UCSD-AML1 (cell line): ENCODE data around the gene MSH3.
"Not testable (repeated sequence)": the region's sequence is repeated elsewhere in the genome, so short reads cannot be mapped to it uniquely, and the experiment has no call there.

Experiments
- DNase-seq: peaks from one replicate; lab custom pipeline; 2025; ENCODE audit not compliant: unreplicated experiment; lab: John Stamatoyannopoulos, UW

The MSH3 gene

DNA sequence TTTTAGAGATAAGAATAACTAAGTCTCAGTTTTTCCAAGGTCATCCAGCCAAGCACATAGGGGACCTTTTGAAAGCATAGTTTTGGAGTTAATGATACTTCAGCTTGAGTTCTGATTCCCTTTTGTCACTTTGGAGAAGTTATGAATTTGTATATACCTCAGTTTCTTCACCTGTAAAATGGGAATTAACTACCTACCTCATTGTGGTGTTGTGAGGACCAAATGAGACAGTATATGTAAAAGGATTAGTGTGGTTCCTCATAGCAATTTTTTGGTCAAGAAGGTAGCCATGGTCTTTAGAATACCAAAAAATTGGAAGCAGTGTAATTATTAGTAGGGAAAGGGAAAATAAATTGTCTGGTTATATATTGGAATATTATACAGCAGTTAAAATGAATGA, 98.0 kb downstream of the MSH3 start:
- DNase-seq, result no peak

DNA sequence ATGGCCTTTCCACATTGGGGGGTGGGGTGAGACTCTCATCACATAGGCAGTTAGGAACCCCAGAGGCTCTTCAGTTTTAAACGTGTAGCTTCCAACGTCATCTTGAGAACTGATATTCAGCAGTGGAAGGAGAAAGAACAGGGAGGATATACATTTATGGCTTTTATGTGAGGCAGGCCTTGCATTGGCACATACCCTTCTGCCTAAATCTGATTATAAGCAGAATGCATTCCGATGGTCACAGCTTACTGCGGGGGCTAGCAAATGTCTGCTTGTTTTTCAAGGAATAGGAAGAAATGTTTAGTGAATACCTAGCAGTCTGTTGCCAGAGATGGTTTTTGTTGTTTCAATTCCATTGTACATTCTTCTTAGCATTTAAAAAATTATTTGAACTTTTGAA, 99.3 kb downstream of the MSH3 start:
- DNase-seq, result no peak

GRCh38 chr5:80754900-80755299, 100.4 kb downstream of the MSH3 start:
- peak; percentile 58 for DNase-seq

DNA sequence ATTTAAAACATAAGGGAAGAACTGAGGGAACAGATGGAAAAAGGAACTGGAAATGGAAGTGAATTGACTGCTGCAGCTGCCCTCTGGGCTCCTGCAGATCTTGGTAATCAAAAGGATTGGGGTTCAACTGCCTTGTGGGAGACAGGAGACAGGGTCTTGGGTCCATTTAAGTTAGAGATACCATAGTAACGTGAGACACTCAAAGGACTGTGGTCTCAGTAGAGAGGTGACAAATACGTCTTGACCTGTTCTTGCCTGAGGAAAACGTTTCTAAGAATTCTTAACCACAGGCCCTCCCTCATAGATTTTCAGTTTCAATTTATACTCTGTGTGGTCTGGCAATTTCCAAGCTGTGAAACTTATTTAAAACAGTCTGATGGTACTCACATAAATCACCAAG, 101.2 kb downstream of the MSH3 start:
- no peak for DNase-seq

GRCh38 chr5:80756292-80756691, 101.8 kb downstream of the MSH3 start:
- DNase-seq, result no peak

GRCh38 chr5:80757290-80757689, 102.8 kb downstream of the MSH3 start:
- no peak for DNase-seq

DNA sequence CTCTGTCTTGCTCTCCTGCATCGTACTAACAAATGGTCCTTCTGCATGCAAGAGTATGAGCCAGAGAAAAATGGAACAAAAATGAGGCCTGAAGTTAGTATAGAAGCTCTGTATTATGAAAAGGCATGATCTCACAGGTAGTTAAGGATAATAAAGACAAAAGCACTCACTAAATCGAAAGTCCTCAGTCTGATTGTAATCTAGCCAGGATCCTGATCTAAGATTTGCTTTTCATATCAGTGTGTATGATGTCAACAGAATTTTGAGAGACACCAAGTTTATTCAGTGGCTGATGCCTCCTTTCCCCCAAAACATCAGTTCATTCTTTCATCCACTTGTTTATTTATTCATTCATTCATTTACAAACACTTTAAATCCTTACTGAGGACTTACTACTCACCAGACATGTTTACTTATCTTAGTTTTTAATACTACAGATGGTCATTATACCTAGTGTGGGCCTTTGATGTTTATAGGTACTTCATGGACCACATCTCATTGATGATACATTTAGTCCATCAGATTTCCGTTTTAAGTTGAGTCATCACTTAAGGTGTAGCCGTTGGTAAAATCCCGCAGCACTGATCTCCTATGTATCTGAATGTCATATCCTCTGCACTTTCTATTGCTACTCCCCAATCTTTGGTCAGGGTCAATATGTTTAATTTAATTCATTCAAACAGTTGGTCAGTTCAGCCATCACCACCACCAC, 105.6 kb downstream of the MSH3 start:
- DNase-seq, result no peak

DNA sequence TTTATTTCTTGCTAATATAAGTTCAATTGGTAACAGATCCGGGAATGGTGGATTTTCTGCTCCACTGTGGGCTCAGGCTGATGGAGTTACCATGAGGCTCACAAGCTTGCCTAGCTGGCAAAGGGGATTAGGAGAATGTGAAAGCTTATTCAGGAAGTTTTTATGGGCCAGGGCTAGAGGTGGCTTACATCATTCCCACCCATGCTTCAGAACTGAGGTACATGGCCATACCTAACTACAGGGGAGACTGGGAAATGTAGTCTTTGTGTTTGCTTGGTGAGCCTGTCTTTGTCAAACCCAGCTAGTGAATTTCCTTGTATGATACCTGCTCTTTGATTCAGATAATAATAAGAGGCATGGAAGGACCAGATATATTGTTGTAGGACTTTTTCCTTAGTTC, 106.2 kb downstream of the MSH3 start:
- DNase-seq, result no peak

DNA sequence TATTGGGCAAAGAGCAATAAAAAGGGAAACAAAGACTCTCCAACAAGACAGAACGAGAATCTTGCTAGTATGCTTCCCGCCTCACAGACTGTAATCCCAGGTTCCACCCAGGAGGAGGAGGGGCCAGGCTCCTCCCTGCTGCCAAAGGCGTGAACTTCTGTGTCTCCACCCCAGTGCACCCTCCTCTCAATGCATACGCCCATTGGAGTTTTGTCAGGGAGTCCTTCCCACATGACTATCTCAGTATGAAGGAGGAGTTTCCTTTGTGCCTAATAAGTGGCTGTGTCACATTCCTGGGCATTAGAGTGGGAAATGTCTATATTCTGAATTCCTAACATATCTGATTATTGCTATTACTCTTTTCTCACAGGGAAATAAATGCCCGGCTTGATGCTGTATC, 106.7 kb downstream of the MSH3 start:
- DNase-seq, result no peak

DNA sequence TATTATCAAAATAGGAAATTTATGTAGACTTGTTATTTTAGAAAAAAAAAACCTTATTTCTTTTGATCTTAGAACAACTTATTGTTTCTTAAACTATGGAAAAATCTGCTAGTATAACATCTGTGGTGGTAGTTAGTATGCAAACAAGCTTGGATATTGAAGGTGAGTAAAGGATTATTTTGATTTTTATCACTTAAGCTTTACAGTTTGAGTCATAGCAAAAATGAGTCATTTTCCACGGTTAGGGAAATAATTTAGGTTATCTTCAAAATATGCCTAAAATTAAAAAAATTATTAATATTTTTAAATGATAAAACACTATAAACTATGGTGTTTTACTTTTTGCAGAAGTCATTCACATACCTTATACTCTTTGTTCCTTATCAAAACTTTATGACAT, 107.5 kb downstream of the MSH3 start:
- no peak for DNase-seq

GRCh38 chr5:80762573-80762972, 108.1 kb downstream of the MSH3 start:
- DNase-seq, result no peak

DNA sequence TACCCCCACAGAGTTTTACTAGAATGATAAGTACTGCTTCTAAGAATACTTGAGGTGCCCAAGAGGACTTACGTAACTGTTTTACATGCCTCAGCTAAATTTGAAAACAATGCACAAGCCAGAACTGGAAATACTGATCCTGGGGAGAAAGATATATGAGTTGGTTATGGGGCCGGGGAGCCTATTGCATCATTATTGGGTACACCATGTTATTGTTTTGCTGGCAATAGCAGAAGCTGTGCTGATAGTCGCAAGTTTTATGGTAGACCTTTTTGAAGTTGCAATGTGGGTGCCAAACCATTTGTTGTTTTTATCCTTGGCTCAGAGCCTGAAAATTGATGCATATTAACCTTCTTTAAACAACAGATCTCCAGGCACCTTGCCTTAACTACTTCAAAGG, 108.8 kb downstream of the MSH3 start:
- DNase-seq, result no peak

DNA sequence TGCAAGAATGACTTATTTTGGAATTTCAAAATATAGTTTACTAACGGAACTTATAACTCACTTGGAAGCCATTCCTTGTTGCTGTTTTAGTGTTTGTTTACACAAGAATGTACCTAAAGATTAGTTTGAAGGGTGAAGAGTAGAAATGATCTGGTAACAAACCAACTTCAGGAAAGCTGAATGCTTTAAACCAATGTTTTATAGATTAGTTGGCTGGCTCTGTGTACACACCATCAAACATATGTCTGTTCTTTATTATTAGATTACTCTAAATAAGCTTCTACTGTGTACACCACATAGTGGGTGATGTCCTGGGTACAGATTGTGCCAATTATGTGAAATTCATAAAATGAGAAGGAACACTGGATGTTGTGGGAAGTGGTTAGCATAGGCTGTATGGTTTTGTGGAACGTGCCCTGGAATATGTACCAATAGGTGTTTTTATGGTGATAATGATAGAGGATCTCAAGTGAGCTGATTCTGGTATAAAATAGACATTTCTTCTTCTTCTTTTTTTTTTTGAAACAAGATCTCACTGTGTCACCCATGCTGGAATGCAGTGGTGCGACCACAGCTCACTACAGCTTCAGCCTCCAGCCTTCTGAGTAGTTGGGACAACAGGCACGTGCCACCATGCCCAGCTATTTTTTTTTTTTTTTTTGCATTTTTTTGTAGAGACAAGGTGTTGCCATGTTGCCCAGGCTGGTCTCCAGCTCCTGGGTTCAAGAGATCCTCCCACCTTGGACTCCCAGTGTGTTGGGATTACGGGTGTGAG, 109.6 kb downstream of the MSH3 start:
- DNase-seq, result no peak

DNA sequence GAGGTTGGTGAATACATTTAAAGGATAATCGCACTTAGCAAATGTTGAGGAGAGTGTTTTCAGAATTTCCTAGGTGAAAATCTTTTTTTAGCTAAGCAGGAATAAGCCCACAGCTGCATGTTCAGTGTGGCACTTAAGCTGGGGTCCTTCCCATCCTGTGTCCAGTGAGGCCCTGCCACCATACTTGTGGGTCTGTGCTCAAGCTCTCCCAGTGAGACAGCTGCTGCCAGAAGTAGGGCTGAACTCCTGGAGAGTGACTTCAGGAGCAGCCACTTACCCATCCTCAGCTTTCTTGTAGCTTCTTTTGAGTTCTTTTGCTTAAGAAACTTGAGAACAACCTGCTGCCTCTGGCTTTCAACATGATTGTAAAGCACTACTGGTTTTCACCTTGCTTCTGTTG, 110.3 kb downstream of the MSH3 start:
- DNase-seq, result no peak

DNA sequence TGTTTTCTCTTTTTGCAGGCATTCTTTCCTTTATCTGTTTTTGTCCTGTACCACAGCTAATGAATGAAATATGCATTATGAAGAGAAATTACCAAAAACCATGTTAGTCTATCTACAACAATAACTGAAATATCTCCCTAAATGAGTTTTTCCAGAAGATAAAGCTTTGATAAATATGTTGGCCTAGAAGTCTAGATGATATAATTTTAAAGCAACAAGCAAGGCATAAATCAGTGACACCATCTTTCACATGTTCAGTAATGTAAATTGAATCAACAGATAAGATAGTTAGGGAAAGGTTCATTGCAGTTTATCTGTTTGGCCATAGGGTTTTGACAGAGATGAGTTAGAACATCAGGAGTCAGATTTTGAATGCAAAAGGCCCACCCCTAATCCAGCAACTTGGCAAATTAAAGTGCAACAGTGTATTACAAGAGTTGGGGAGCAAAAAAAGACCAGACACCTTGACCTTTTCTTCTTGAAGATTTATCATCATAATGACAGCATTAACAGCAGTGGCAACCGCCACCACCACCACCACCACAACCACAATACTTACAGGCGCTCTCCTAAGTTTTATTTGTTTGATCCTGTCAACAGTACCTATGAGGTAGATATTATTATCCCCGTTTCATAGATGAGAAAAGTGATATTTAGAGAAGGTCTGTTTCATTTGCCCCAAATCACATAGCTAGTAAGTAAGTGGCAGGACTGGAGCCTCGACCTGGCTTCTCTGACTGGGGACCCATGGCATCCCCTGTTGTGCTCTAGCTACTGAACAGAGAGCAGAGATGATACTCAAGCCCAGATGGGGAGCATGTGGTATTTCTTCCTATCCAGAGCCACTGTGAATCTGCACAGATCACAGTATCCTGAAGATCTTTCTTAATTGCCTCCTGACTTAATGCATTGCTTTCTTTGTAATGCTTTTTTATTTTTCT, 123.2 kb downstream of the MSH3 start:
- DNase-seq, result no peak

DNA sequence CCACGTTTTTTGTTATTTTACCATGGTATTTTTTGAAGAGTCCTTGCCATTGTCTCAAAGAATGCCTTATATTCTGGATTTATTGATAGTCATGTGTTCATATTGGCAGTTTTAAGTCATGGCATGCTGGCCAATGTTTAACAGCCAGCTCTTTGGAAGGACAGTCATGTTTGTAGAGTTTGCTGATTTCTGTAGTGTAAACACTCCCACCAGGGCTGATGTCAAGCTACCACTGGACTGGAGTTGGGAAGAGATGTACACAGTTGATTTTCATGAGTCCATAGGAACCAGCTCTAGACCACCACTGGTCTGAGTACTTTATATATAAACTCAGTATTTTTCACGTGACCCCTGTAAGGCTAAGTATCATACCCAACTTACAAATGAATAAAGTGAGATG, 125.6 kb downstream of the MSH3 start:
- DNase-seq, result no peak

GRCh38 chr5:80780761-80781285, 126.4 kb downstream of the MSH3 start:
- DNase-seq, result no peak

DNA sequence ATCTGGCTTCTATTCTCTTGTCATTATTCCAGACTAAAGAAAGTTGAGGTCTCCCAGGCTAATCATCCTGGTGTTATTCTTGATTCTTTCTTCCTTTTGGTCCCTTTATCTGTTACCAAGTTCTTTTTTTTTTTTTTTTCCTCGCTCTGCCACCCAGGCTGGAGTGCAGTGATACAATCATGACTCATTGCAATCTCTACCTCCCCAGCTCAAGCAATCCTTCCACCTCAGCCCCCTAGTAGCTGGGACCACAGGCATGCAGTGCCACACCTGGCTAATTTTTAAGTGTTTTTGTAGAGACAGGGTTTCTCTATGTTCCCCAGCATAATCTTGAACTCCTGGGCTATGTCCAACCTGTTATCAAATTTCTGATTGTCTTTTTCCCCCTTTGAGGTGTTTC, 126.9 kb downstream of the MSH3 start:
- no peak for DNase-seq

- no peak for DNase-seq
These were observed 128.2 kb downstream of the MSH3 start for GRCh38 chr5:80782626-80783025.

GRCh38 chr5:80783751-80784150, 129.3 kb downstream of the MSH3 start:
- not testable (repeated sequence) for DNase-seq

GRCh38 chr5:80784451-80784850, 130.0 kb downstream of the MSH3 start:
- no peak for DNase-seq
